Measurements from ENCODE around the gene CENPB.
"Not testable (repeated sequence)": the region's sequence is repeated elsewhere in the genome, so short reads cannot be mapped to it uniquely, and the experiment has no call there.

The CENPB gene

GRCh38 chr20:3786665-3787323 is at the start of gene CENPB:
CENPB (minus strand) TSS chr20:3786740; CDS start chr20:3786483, 257 bp downstream.
- Histone ChIP-seq H3K27ac (ENCODE audit: low read depth, low read length) (peak within 1 kb of the TSS; percentile 83), H3K4me1 (ENCODE audit: control insufficient read depth, insufficient read depth, low read length) (peaks cover 20% of the 10 kb centered on the region), H3K9ac (ENCODE audit: low read length) (peak within 1 kb of the TSS; percentile 94), H3K36me3 (ENCODE audit: control insufficient read depth, insufficient read depth, low read length) (no peaks in the 10 kb centered on the region), H3K4me3 (ENCODE audit: low read length) (peak within 1 kb of the TSS; percentile 84), H3K27me3 (ENCODE audit: control insufficient read depth, insufficient read depth, low read length) (no peaks in the 10 kb centered on the region)

- H3K9ac ChIP-seq (ENCODE audit: low read length), result no peak overlapping the region
- H3K4me3 ChIP-seq (ENCODE audit: low read length), result no peak overlapping the region
- H3K27ac ChIP-seq (ENCODE audit: low read depth, low read length), result no peak overlapping the region
- H3K4me1 ChIP-seq (ENCODE audit: control insufficient read depth, insufficient read depth, low read length), result no peaks in the 10 kb centered on the region
- H3K27me3 ChIP-seq (ENCODE audit: control insufficient read depth, insufficient read depth, low read length), result no peaks in the 10 kb centered on the region
- H3K36me3 ChIP-seq (ENCODE audit: control insufficient read depth, insufficient read depth, low read length), result peaks cover 3% of the 10 kb centered on the region
Measured at GRCh38 chr20:3836132-3836531, 49.6 kb upstream of the CENPB start.

DNA sequence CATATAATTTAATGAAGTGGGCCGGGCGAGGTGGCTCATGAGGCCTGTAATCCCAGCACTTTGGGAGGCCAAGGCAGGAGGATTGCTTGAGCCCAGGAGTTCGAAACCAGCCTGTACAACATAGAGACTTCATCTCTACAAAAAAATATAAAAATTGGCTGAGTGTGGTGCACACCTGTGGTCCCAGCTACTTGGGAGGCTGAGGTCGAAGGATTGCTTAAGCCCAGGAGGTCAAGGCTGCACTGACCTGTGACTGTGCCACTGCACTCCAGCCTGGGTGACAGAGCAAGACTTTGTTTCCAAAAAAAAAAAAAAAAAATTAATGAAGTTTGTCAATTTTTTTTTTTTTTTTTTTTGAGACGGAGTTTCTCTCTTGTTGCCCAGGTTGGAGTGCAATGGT is 43.4 kb upstream of the CENPB start:
- not testable (repeated sequence) for H3K4me3 ChIP-seq (ENCODE audit: low read length); H3K36me3 ChIP-seq (ENCODE audit: control insufficient read depth, insufficient read depth, low read length); H3K27ac ChIP-seq (ENCODE audit: low read depth, low read length); H3K9ac ChIP-seq (ENCODE audit: low read length); H3K4me1 ChIP-seq (ENCODE audit: control insufficient read depth, insufficient read depth, low read length); H3K27me3 ChIP-seq (ENCODE audit: control insufficient read depth, insufficient read depth, low read length)

DNA sequence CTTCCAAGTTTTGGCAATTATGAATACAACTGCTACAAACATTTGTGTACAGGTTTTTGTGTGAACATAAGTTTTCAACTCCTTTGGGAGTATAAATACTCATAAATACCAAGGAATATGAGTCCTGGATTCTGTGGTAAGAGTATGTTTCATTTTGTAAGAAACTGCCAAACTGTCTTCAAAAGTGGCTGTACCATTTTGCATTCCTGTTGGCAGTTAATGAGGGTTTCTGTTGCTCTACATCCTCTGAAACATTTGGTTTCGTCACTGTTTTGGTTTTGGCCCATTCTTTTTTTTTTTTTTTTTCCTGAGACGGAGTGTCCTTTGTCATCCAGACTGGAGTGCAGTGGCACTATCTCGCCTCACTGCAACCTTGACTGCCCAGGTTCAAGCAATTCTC is 42.3 kb upstream of the CENPB start:
- Histone ChIP-seq H3K4me1 (ENCODE audit: control insufficient read depth, insufficient read depth, low read length) (no peaks in the 10 kb centered on the region), H3K4me3 (ENCODE audit: low read length) (no peak overlapping the region), H3K36me3 (ENCODE audit: control insufficient read depth, insufficient read depth, low read length) (peaks cover 4% of the 10 kb centered on the region), H3K9ac (ENCODE audit: low read length) (no peak overlapping the region), H3K27ac (ENCODE audit: low read depth, low read length) (no peak overlapping the region), H3K27me3 (ENCODE audit: control insufficient read depth, insufficient read depth, low read length) (no peaks in the 10 kb centered on the region)

GRCh38 chr20:3826420-3826819 is 39.9 kb upstream of the CENPB start:
- Histone ChIP-seq H3K4me1 (ENCODE audit: control insufficient read depth, insufficient read depth, low read length) (no peaks in the 10 kb centered on the region), H3K27me3 (ENCODE audit: control insufficient read depth, insufficient read depth, low read length) (no peaks in the 10 kb centered on the region), H3K27ac (ENCODE audit: low read depth, low read length) (no peak overlapping the region), H3K9ac (ENCODE audit: low read length) (no peak overlapping the region), H3K36me3 (ENCODE audit: control insufficient read depth, insufficient read depth, low read length) (peaks cover 12% of the 10 kb centered on the region), H3K4me3 (ENCODE audit: low read length) (no peak overlapping the region)

DNA sequence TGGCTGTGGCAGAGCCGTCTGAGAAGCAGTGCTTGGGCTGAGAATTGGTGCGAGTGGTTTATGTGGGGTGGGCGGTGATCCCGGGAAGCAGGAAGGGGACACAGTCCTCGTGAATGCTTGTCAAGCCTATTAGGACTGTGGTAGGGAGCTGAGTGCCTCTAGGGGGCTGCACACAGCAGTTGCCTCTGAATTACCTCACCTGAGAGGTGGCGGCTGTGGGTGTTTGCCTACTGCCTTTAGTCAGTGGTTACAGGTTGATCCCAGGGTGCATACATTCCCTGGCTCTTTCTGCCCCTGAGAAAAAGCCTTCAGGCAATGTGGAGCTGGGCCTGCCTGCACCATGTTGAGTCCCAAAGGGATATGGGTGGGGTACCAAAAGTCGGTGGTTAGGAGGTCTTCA is 39.0 kb upstream of the CENPB start:
- peaks cover 3% of the 10 kb centered on the region for H3K4me1 ChIP-seq (ENCODE audit: control insufficient read depth, insufficient read depth, low read length)
- no peak overlapping the region for H3K4me3 ChIP-seq (ENCODE audit: low read length)
- no peak overlapping the region for H3K27ac ChIP-seq (ENCODE audit: low read depth, low read length)
- H3K27me3 ChIP-seq (ENCODE audit: control insufficient read depth, insufficient read depth, low read length), result no peaks in the 10 kb centered on the region
- no peak overlapping the region for H3K9ac ChIP-seq (ENCODE audit: low read length)
- peaks cover 12% of the 10 kb centered on the region for H3K36me3 ChIP-seq (ENCODE audit: control insufficient read depth, insufficient read depth, low read length)

- no peak overlapping the region for H3K27ac ChIP-seq (ENCODE audit: low read depth, low read length)
- H3K36me3 ChIP-seq (ENCODE audit: control insufficient read depth, insufficient read depth, low read length), result peaks cover 12% of the 10 kb centered on the region
- no peak overlapping the region for H3K9ac ChIP-seq (ENCODE audit: low read length)
Measured at GRCh38 chr20:3823881-3824280, 37.3 kb upstream of the CENPB start.

GRCh38 chr20:3821996-3822395 is 35.5 kb upstream of the CENPB start:
- no peaks in the 10 kb centered on the region for H3K27me3 ChIP-seq (ENCODE audit: control insufficient read depth, insufficient read depth, low read length)
- no peak overlapping the region for H3K4me3 ChIP-seq (ENCODE audit: low read length)
- no peak overlapping the region for H3K27ac ChIP-seq (ENCODE audit: low read depth, low read length)
- H3K4me1 ChIP-seq (ENCODE audit: control insufficient read depth, insufficient read depth, low read length), result peaks cover 13% of the 10 kb centered on the region
- no peak overlapping the region for H3K9ac ChIP-seq (ENCODE audit: low read length)
- H3K36me3 ChIP-seq (ENCODE audit: control insufficient read depth, insufficient read depth, low read length), result peaks cover 12% of the 10 kb centered on the region

More at GRCh38 chr20:3823881-3824280, 37.3 kb upstream of the CENPB start:
- Histone ChIP-seq H3K27me3 (ENCODE audit: control insufficient read depth, insufficient read depth, low read length) (no peaks in the 10 kb centered on the region), H3K4me3 (ENCODE audit: low read length) (no peak overlapping the region), H3K4me1 (ENCODE audit: control insufficient read depth, insufficient read depth, low read length) (peaks cover 10% of the 10 kb centered on the region)

GRCh38 chr20:3820901-3821727 is 34.6 kb upstream of the CENPB start:
- peak overlapping the region; percentile 74 for H3K9ac ChIP-seq (ENCODE audit: low read length)
- H3K36me3 ChIP-seq (ENCODE audit: control insufficient read depth, insufficient read depth, low read length), result peaks cover 12% of the 10 kb centered on the region
- H3K4me1 ChIP-seq (ENCODE audit: control insufficient read depth, insufficient read depth, low read length), result peaks cover 13% of the 10 kb centered on the region
- H3K4me3 ChIP-seq (ENCODE audit: low read length), result peak overlapping the region; percentile 78
- peak overlapping the region; percentile 100 for H3K27ac ChIP-seq (ENCODE audit: low read depth, low read length)
- no peaks in the 10 kb centered on the region for H3K27me3 ChIP-seq (ENCODE audit: control insufficient read depth, insufficient read depth, low read length)

DNA sequence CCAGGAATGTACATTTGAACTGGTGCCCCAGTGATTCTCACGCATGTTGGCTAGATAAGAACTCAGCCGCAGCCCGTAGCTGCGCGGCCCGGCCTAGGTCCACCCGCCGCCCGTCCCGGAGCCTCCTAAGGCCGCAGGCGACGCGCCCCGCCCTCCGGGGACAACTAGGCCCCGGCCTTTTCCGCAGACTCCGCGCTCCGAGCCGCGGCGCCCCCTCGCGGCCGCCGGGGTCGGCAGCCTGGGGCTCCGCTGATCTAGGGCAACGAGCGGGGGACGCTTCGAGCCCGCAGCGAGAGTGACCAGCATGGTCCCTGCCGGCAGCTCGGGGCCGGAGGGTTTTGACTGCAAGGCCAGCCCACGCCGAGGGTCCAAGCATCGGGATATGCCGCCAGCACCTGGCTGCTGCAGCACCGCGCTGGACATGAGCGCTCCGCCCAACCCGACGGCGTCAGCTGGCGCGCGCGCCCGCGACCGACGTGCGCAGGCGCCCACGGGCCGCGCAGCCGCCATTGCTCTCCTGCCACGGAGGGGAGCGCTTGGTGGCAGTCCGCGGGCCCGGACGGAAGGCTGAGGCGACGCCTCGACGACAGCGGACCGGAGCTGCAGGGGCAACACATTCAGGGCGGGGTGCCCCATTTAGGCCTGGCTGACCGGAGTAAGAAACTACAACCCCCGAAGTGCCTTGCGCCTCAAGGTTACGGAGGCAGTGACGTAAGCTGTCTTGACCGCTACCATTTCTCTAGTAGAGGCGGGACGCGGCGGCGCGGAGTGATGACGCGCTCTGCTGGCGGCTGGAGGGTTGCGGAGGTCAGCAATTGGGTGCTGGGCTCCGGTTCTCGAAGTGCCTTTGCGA is 33.7 kb upstream of the CENPB start, which contains the start of gene AP5S1:
Gene AP5S1, plus strand, starts transcription at position 500 of the 853 bp plus-strand sequence. CDS start 1,571 bp downstream, outside the sequence.
- Histone ChIP-seq H3K9ac (ENCODE audit: low read length) (peak within 1 kb of the TSS; percentile 88), H3K4me3 (ENCODE audit: low read length) (peak within 1 kb of the TSS; percentile 78), H3K36me3 (ENCODE audit: control insufficient read depth, insufficient read depth, low read length) (peaks cover 12% of the 10 kb centered on the region), H3K27ac (ENCODE audit: low read depth, low read length) (peak within 1 kb of the TSS; percentile 100), H3K27me3 (ENCODE audit: control insufficient read depth, insufficient read depth, low read length) (no peaks in the 10 kb centered on the region), H3K4me1 (ENCODE audit: control insufficient read depth, insufficient read depth, low read length) (peaks cover 13% of the 10 kb centered on the region)

DNA sequence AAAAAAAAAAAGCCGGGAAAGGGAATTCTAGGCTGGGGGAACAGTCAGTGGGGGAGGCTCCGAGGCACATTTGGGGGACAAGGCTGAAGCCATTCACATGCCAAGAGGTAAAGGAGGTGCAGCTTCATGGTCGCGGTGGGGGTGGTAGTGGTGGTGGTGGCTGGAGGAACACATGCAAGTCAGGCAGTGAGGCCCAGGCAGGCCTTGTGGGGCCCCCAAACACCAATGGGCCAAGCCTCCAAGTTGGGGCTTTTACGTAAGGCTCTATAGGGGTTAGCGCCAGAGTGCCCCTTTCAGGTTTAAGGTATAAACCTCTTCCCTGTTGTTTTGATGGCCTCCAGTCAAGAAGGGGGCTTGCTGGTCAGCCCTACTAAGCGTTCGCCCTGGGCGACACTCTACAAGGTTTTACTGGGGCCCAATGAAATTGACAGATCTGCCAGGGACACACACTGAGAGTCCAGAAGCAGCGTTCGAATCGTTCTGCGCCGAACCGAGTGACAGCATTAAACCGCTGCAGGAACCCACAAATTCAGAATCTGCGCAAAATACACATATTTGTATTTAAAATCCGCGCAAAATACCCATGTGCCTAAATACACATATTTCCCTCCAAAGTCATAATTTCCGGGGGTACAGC is 33.0 kb upstream of the CENPB start:
- Histone ChIP-seq H3K27ac (ENCODE audit: low read depth, low read length) (peak overlapping the region; percentile 100), H3K4me3 (ENCODE audit: low read length) (peak overlapping the region; percentile 78), H3K9ac (ENCODE audit: low read length) (peak overlapping the region; percentile 88), H3K36me3 (ENCODE audit: control insufficient read depth, insufficient read depth, low read length) (peaks cover 12% of the 10 kb centered on the region), H3K4me1 (ENCODE audit: control insufficient read depth, insufficient read depth, low read length) (peaks cover 13% of the 10 kb centered on the region), H3K27me3 (ENCODE audit: control insufficient read depth, insufficient read depth, low read length) (no peaks in the 10 kb centered on the region)
